T-helper 2 cell treated with Interferon-gamma antibody and Interleukin-4, amounts not matched to agents 5 μg/mL and 100 μg/mL, for 36 hours (primary cell): Measurements from ENCODE around the gene WDR27.

ENCODE experiments used
- DNase-seq: peaks from one replicate; pipeline ENCODE4 v3.0.0; 2021; ENCODE audit warnings: low spot score
- H3K27ac Mint-ChIP-seq: one replicate; pipeline ENCODE4 v1.8.0; 2021; ENCODE audit warnings: mild to moderate bottlenecking, mixed read lengths
- H3K27me3 Mint-ChIP-seq: one replicate; pipeline ENCODE4 v1.8.0; 2021; ENCODE audit warnings: low read depth, mixed read lengths
- H3K36me3 Mint-ChIP-seq: one replicate; pipeline ENCODE4 v1.8.0; 2021; ENCODE audit warnings: low read depth, mixed read lengths
- H3K4me1 Mint-ChIP-seq: one replicate; pipeline ENCODE4 v1.8.0; 2021; ENCODE audit warnings: low read depth, mixed read lengths
- H3K4me3 Mint-ChIP-seq: one replicate; pipeline ENCODE4 v1.8.0; 2022; ENCODE audit warnings: mild to moderate bottlenecking, moderate library complexity, mixed read lengths
- H3K9me3 Mint-ChIP-seq: one replicate; pipeline ENCODE4 v1.8.0; 2021; ENCODE audit warnings: mixed read lengths

WDR27 gene

GRCh38 chr6:169692516-169692915, 9.3 kb downstream of the WDR27 start:
- Mint-ChIP-seq H3K27me3 (no peaks in the 10 kb centered on the region), H3K9me3 (no peaks in the 10 kb centered on the region), H3K27ac (no peak overlapping the region), H3K4me3 (no peak overlapping the region), H3K4me1 (peaks cover 4% of the 10 kb centered on the region), H3K36me3 (peaks cover 23% of the 10 kb centered on the region)
- no peak for DNase-seq

GRCh38 chr6:169691260-169691659, 10.6 kb downstream of the WDR27 start:
- H3K9me3 Mint-ChIP-seq = peaks cover 10% of the 10 kb centered on the region
- no peaks in the 10 kb centered on the region for H3K27me3 Mint-ChIP-seq
- H3K4me1 Mint-ChIP-seq = peaks cover 4% of the 10 kb centered on the region
- DNase-seq = no peak
- H3K4me3 Mint-ChIP-seq = no peak overlapping the region
- peaks cover 31% of the 10 kb centered on the region for H3K36me3 Mint-ChIP-seq
- no peak overlapping the region for H3K27ac Mint-ChIP-seq

GRCh38 chr6:169689287-169689686, 12.5 kb downstream of the WDR27 start:
- H3K4me3 Mint-ChIP-seq = no peak overlapping the region

GRCh38 chr6:169685860-169686259, 16.0 kb downstream of the WDR27 start:
- H3K27ac Mint-ChIP-seq = no peak overlapping the region
- no peak overlapping the region for H3K4me3 Mint-ChIP-seq
- DNase-seq = no peak
- peaks cover 27% of the 10 kb centered on the region for H3K9me3 Mint-ChIP-seq
- H3K27me3 Mint-ChIP-seq = no peaks in the 10 kb centered on the region
- peaks cover 58% of the 10 kb centered on the region for H3K36me3 Mint-ChIP-seq
- H3K4me1 Mint-ChIP-seq = peaks cover 4% of the 10 kb centered on the region

More at GRCh38 chr6:169689287-169689686, 12.5 kb downstream of the WDR27 start:
- H3K36me3 Mint-ChIP-seq = peaks cover 43% of the 10 kb centered on the region
- no peaks in the 10 kb centered on the region for H3K27me3 Mint-ChIP-seq
- DNase-seq = no peak
- H3K4me1 Mint-ChIP-seq = peaks cover 4% of the 10 kb centered on the region
- H3K9me3 Mint-ChIP-seq = peaks cover 26% of the 10 kb centered on the region
- H3K27ac Mint-ChIP-seq = no peak overlapping the region

GRCh38 chr6:169684056-169684455, 17.8 kb downstream of the WDR27 start:
- H3K4me1 Mint-ChIP-seq = no peaks in the 10 kb centered on the region
- peaks cover 60% of the 10 kb centered on the region for H3K36me3 Mint-ChIP-seq
- no peak overlapping the region for H3K4me3 Mint-ChIP-seq
- H3K27me3 Mint-ChIP-seq = no peaks in the 10 kb centered on the region
- DNase-seq = no peak
- H3K9me3 Mint-ChIP-seq = peaks cover 32% of the 10 kb centered on the region
- H3K27ac Mint-ChIP-seq = no peak overlapping the region

- Mint-ChIP-seq H3K9me3 (peaks cover 7% of the 10 kb centered on the region), H3K36me3 (peaks cover 24% of the 10 kb centered on the region), H3K27ac (no peak overlapping the region), H3K4me1 (no peaks in the 10 kb centered on the region), H3K4me3 (no peak overlapping the region), H3K27me3 (no peaks in the 10 kb centered on the region)
- DNase-seq = no peak
Observed at GRCh38 chr6:169678342-169678741, 23.5 kb downstream of the WDR27 start.

- no peak overlapping the region for H3K4me3 Mint-ChIP-seq
- no peaks in the 10 kb centered on the region for H3K27me3 Mint-ChIP-seq
- peaks cover 17% of the 10 kb centered on the region for H3K36me3 Mint-ChIP-seq
- peaks cover 7% of the 10 kb centered on the region for H3K9me3 Mint-ChIP-seq
- no peaks in the 10 kb centered on the region for H3K4me1 Mint-ChIP-seq
- H3K27ac Mint-ChIP-seq = no peak overlapping the region
- no peak for DNase-seq
Observed at GRCh38 chr6:169677096-169677495, 24.7 kb downstream of the WDR27 start.

- H3K4me1 Mint-ChIP-seq = peaks cover 2% of the 10 kb centered on the region
- peaks cover 6% of the 10 kb centered on the region for H3K36me3 Mint-ChIP-seq
- H3K27ac Mint-ChIP-seq = no peak overlapping the region
- no peak overlapping the region for H3K4me3 Mint-ChIP-seq
- no peak for DNase-seq
- no peaks in the 10 kb centered on the region for H3K27me3 Mint-ChIP-seq
- no peaks in the 10 kb centered on the region for H3K9me3 Mint-ChIP-seq
Observed at GRCh38 chr6:169675011-169675410, 26.8 kb downstream of the WDR27 start.

GRCh38 chr6:169671563-169671962, 30.3 kb downstream of the WDR27 start:
- DNase-seq = no peak
- Mint-ChIP-seq H3K27me3 (no peaks in the 10 kb centered on the region), H3K4me3 (no peak overlapping the region), H3K9me3 (no peaks in the 10 kb centered on the region), H3K27ac (no peak overlapping the region), H3K4me1 (peaks cover 5% of the 10 kb centered on the region), H3K36me3 (peaks cover 2% of the 10 kb centered on the region)

GRCh38 chr6:169669889-169670288, 31.9 kb downstream of the WDR27 start:
- Mint-ChIP-seq H3K4me3 (no peak overlapping the region), H3K27me3 (no peaks in the 10 kb centered on the region)
- DNase-seq = no peak

GRCh38 chr6:169669147-169669546, 32.7 kb downstream of the WDR27 start:
- Mint-ChIP-seq H3K27me3 (no peaks in the 10 kb centered on the region), H3K27ac (no peak overlapping the region), H3K36me3 (no peaks in the 10 kb centered on the region), H3K4me3 (no peak overlapping the region), H3K9me3 (no peaks in the 10 kb centered on the region), H3K4me1 (peaks cover 5% of the 10 kb centered on the region)
- no peak for DNase-seq

More at GRCh38 chr6:169669889-169670288, 31.9 kb downstream of the WDR27 start:
- Mint-ChIP-seq H3K27ac (no peak overlapping the region), H3K9me3 (no peaks in the 10 kb centered on the region), H3K36me3 (no peaks in the 10 kb centered on the region), H3K4me1 (peaks cover 5% of the 10 kb centered on the region)

- no peak overlapping the region for H3K27ac Mint-ChIP-seq
- no peaks in the 10 kb centered on the region for H3K36me3 Mint-ChIP-seq
- no peaks in the 10 kb centered on the region for H3K27me3 Mint-ChIP-seq
- no peak overlapping the region for H3K4me3 Mint-ChIP-seq
- peaks cover 5% of the 10 kb centered on the region for H3K4me1 Mint-ChIP-seq
- no peaks in the 10 kb centered on the region for H3K9me3 Mint-ChIP-seq
- DNase-seq = no peak
Observed at GRCh38 chr6:169668203-169668847, 33.5 kb downstream of the WDR27 start.

GRCh38 chr6:169667716-169668115, 34.1 kb downstream of the WDR27 start:
- Mint-ChIP-seq H3K36me3 (peaks cover 2% of the 10 kb centered on the region), H3K27ac (no peak overlapping the region), H3K27me3 (no peaks in the 10 kb centered on the region), H3K4me1 (peaks cover 5% of the 10 kb centered on the region), H3K9me3 (no peaks in the 10 kb centered on the region), H3K4me3 (no peak overlapping the region)
- DNase-seq = no peak

GRCh38 chr6:169666441-169666840, 35.4 kb downstream of the WDR27 start:
- Mint-ChIP-seq H3K4me3 (no peak overlapping the region), H3K4me1 (peaks cover 5% of the 10 kb centered on the region), H3K27me3 (no peaks in the 10 kb centered on the region), H3K36me3 (peaks cover 2% of the 10 kb centered on the region), H3K27ac (no peak overlapping the region), H3K9me3 (no peaks in the 10 kb centered on the region)
- DNase-seq = no peak

- no peak overlapping the region for H3K27ac Mint-ChIP-seq
- DNase-seq = no peak
- peaks cover 2% of the 10 kb centered on the region for H3K36me3 Mint-ChIP-seq
- H3K4me1 Mint-ChIP-seq = peaks cover 3% of the 10 kb centered on the region
- no peak overlapping the region for H3K4me3 Mint-ChIP-seq
- no peaks in the 10 kb centered on the region for H3K27me3 Mint-ChIP-seq
- H3K9me3 Mint-ChIP-seq = no peaks in the 10 kb centered on the region
Observed at GRCh38 chr6:169665289-169665688, 36.5 kb downstream of the WDR27 start.
